Heart right ventricle (tissue), 12 donors: ENCODE data around the gene CTSA. TPM values are rescaled to one million over a fixed set of nuclear protein-coding genes. Genes with fewer than 3 reads are reported as not detected.

ENCODE experiments used
- polyA plus RNA-seq, 2 donors: library from polyadenylated mRNA; stranded (reverse); fragments of 200-250 nt; gene quantifications; one replicate each; pipeline ENCODE4 v1.2.3, GENCODE V29; 2013
- total RNA-seq, 10 donors: library from RNA; stranded (reverse); fragmentation: NEBNext Ultra II Directional in 3 of 10; extraction: Animal tissue kit (Norgen Biotek cat#: 25700) in 3 of 10; gene quantifications; one replicate each; pipeline versions ENCODE4 v1.2.1 to v1.2.4, GENCODE V29; 2021 to 2023
- donor health status: ischemic (EF 13 %, LVEDD 7.1; RV severe dilation, severe dysfunction).
- donor health status: healthy with polysubstance abuse.
- donor health status: DM: no; HTN: yes; CAD: no.
- donor health status: DM: no; HTN: no; CAD: no.
- donor health status: ischemic (EF 25% LVEDD 6.9; RV normal size, moderate dysfunction).
- donor health status: ischemic (EF 25% LVEDD 5.7; RV mildly dilated, moderate dysfunction).
- donor health status: healthy.
- donor health status: nonischemic (EF 11% LVEDD 7.7; RV severe dilation, severe dysfunction).
- donor health status: DM: yes; HTN: yes; CAD: no.
- donor health status: PGD.
- donor health status: ischemic (EF 29% LVEDD 5.4; RV normal size, mild dysfunction).
- donor health status: nonischemic (EF 23%, LVEDD 6.1; RV moderate dilation, normal function).

Gene CTSA
- total and polyA plus RNA-seq, 12 donors = 75.1 to 173 (median 102) TPM

Other genes starting within 250 kb of the CTSA start
- gene WFDC11, start 221.1 kb upstream of the CTSA start, total RNA-seq = not detected
- gene WFDC11, start 221.1 kb upstream of the CTSA start, polyA plus RNA-seq = not detected
- not detected for gene WFDC13, start 189.3 kb upstream of the CTSA start, total RNA-seq
- gene WFDC13, start 189.3 kb upstream of the CTSA start, polyA plus RNA-seq = not detected
- not detected for gene WFDC10B, start 186.3 kb upstream of the CTSA start, total RNA-seq
- gene WFDC10B, start 186.3 kb upstream of the CTSA start, polyA plus RNA-seq = not detected
- not detected for gene SPINT4, start 169.0 kb upstream of the CTSA start, total RNA-seq
- not detected for gene SPINT4, start 169.0 kb upstream of the CTSA start, polyA plus RNA-seq
- 1 to 10 TPM in 3 of 10 donors, under 1 TPM in 3, not detected in 4; 0.49 to 2.3 (median 0.99) TPM for gene WFDC3, start 99.5 kb upstream of the CTSA start, total RNA-seq
- under 1 TPM; 0.44 to 0.75 TPM for gene WFDC3, start 99.5 kb upstream of the CTSA start, polyA plus RNA-seq
- 10 to 100 TPM; 13.8 to 32.2 (median 23.3) TPM for gene DNTTIP1, start 99.4 kb upstream of the CTSA start, total RNA-seq
- gene DNTTIP1, start 99.4 kb upstream of the CTSA start, polyA plus RNA-seq = 10 to 100 TPM; 18.4 to 33.5 TPM
- 1 to 10 TPM in 6 of 10 donors, under 1 TPM in 2, not detected in 2; 0.40 to 8.6 (median 1.3) TPM for gene UBE2C, start 78.7 kb upstream of the CTSA start, total RNA-seq
- under 1 TPM; 0.37 to 0.54 TPM for gene UBE2C, start 78.7 kb upstream of the CTSA start, polyA plus RNA-seq
- gene TNNC2, start 64.0 kb upstream of the CTSA start, total RNA-seq = under 1 TPM in 1 of 10 donors, not detected in 9; 0.44 TPM
- under 1 TPM; 0.59 to 0.88 TPM for gene TNNC2, start 64.0 kb upstream of the CTSA start, polyA plus RNA-seq
- 10 to 100 TPM; 15.4 to 27.0 (median 19.3) TPM for gene SNX21, start 57.5 kb upstream of the CTSA start, total RNA-seq
- 10 to 100 TPM; 15.8 to 18.0 TPM for gene SNX21, start 57.5 kb upstream of the CTSA start, polyA plus RNA-seq
- 10 to 100 TPM; 21.3 to 34.1 (median 27.4) TPM for gene ACOT8, start 33.9 kb upstream of the CTSA start, total RNA-seq
- gene ACOT8, start 33.9 kb upstream of the CTSA start, polyA plus RNA-seq = 10 to 100 TPM; 39.9 to 46.6 TPM
- gene ZSWIM3, start 33.7 kb upstream of the CTSA start, total RNA-seq = 1 to 10 TPM; 1.4 to 2.5 (median 2.0) TPM
- 1 to 10 TPM; 1.5 to 1.6 TPM for gene ZSWIM3, start 33.7 kb upstream of the CTSA start, polyA plus RNA-seq
- gene ZSWIM1, start 10.1 kb upstream of the CTSA start, total RNA-seq = 10 to 100 TPM in 6 of 10 donors, 1 to 10 TPM in 4; 9.2 to 12.0 (median 10.4) TPM
- gene ZSWIM1, start 10.1 kb upstream of the CTSA start, polyA plus RNA-seq = 1 to 10 TPM; 3.8 to 4.9 TPM
- 1 to 10 TPM; 1.0 to 3.1 (median 2.0) TPM for gene SPATA25, start 3.7 kb upstream of the CTSA start, total RNA-seq
- 1 to 10 TPM in 1 of 2 donors, under 1 TPM in 1; 0.65 to 4.3 TPM for gene SPATA25, start 3.7 kb upstream of the CTSA start, polyA plus RNA-seq
- gene NEURL2, start 127 bp upstream of the CTSA start, total RNA-seq = 10 to 100 TPM in 1 of 10 donors, 1 to 10 TPM in 9; 6.2 to 11.1 (median 8.3) TPM
- gene NEURL2, start 127 bp upstream of the CTSA start, polyA plus RNA-seq = 1 to 10 TPM; 3.3 to 7.2 TPM
- gene PLTP, start 20.8 kb downstream of the CTSA start, total RNA-seq = 100 to 1,000 TPM in 2 of 10 donors, 10 to 100 TPM in 8; 10.7 to 230 (median 32.7) TPM
- gene PLTP, start 20.8 kb downstream of the CTSA start, polyA plus RNA-seq = 10 to 100 TPM; 39.2 to 55.8 TPM
- 10 to 100 TPM; 23.6 to 33.1 (median 27.4) TPM for gene PCIF1, start 43.3 kb downstream of the CTSA start, total RNA-seq
- 10 to 100 TPM; 20.8 to 28.8 TPM for gene PCIF1, start 43.3 kb downstream of the CTSA start, polyA plus RNA-seq
- 10 to 100 TPM in 1 of 10 donors, 1 to 10 TPM in 9; 6.1 to 11.6 (median 7.3) TPM for gene ZNF335, start 80.9 kb downstream of the CTSA start, total RNA-seq
- 10 to 100 TPM in 1 of 2 donors, 1 to 10 TPM in 1; 4.9 to 13.1 TPM for gene ZNF335, start 80.9 kb downstream of the CTSA start, polyA plus RNA-seq
- 10 to 100 TPM in 1 of 10 donors, 1 to 10 TPM in 1, under 1 TPM in 8; 0.47 to 10.6 (median 0.86) TPM for gene MMP9, start 117.6 kb downstream of the CTSA start, total RNA-seq
- gene MMP9, start 117.6 kb downstream of the CTSA start, polyA plus RNA-seq = under 1 TPM; 0.15 to 0.26 TPM
- 1 to 10 TPM in 1 of 10 donors, under 1 TPM in 2, not detected in 7; 0.28 to 1.3 (median 0.87) TPM for gene SLC12A5, start 137.9 kb downstream of the CTSA start, total RNA-seq
- 1 to 10 TPM in 1 of 2 donors, not detected in 1; 1.2 TPM for gene SLC12A5, start 137.9 kb downstream of the CTSA start, polyA plus RNA-seq
- 10 to 100 TPM; 10.3 to 22.5 (median 11.6) TPM for gene NCOA5, start 198.6 kb downstream of the CTSA start, total RNA-seq
- 1 to 10 TPM; 7.6 to 8.4 TPM for gene NCOA5, start 198.6 kb downstream of the CTSA start, polyA plus RNA-seq
- gene CD40, start 227.0 kb downstream of the CTSA start, total RNA-seq = 10 to 100 TPM in 1 of 10 donors, 1 to 10 TPM in 9; 2.6 to 25.0 (median 5.9) TPM
- 1 to 10 TPM; 7.9 to 9.3 TPM for gene CD40, start 227.0 kb downstream of the CTSA start, polyA plus RNA-seq